ENCODE measurements around the gene PIM3.

Gene PIM3

GRCh38 chr22:49955581-49956417 lies 4.8 kb upstream of the PIM3 start:
- no peak for DNase-seq (ENCODE audit: low read depth)

DNA sequence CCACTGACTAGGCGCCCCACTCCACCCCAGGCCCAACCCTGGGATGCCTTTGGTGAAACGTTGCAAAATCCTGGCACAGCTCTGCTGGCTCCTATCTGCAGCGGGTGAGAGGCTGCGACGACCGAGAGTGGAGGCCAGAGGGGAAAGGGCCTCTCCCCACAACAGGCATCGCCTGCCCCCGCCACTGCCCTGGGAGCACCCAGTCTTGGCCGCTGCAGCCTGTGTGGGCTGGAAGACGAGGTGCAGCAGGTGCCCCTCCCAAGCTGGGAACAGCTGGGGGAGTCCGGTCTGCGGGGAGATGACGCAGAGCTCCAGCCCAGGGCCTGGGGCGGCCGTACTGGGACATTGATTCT lies 4.2 kb upstream of the PIM3 start:
- no peak for DNase-seq (ENCODE audit: low read depth)

DNA sequence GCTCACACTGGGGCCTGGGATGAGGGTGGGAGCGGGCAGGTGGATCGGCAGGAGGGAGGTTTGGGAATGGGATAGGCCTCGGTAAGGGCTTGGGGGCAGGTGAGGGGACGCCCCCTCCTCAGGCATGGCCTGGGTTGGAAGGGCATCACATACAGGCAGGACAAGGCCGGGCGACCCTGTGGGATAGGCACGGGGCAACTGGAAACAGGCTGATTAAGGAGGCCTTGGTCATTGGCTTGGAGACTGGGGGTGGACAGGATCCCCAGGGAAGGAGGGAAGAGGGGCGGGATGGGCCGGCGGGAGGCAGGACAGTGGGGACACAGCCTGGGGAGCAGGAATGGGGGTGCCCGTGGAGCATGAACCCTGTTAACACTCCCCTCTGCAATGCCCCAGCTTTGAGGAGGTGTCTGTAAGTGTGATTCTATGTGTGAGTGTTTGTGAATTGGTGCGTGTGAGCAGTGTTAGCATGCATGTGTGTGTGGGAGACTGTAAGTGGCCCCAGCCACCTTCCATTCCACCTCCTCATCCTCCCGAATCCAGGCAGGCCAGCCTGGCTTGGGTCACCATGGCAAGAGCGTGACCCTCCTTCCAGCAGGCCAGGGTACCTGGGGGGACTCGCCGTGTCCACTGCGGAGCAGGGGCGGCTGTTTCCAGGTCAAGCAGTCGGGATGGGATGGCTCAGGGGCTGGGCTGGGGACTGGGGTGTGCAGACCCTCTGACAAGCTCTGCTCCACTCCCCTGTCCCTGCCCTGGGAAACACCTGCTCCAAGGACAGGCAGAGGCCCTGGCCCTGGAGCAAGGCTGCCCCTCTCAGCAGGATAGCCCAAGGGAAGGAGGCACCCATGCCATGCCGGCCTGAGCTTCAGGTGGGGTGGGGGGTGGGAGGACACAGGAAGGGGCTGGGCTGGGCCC lies 3.4 kb upstream of the PIM3 start:
- no peak for DNase-seq (ENCODE audit: low read depth)

GRCh38 chr22:49957826-49958365 lies 2.7 kb upstream of the PIM3 start:
- DNase-seq (ENCODE audit: low read depth) = no peak

- no peak for DNase-seq (ENCODE audit: low read depth)
Observed at GRCh38 chr22:49958366-49958921, 2.1 kb upstream of the PIM3 start.

- no peak for DNase-seq (ENCODE audit: low read depth)
Observed at GRCh38 chr22:49958931-49959781, 1.4 kb upstream of the PIM3 start.

- DNase-seq (ENCODE audit: low read depth) = no peak
Observed at GRCh38 chr22:49959782-49960158, 802 bp upstream of the PIM3 start.

DNA sequence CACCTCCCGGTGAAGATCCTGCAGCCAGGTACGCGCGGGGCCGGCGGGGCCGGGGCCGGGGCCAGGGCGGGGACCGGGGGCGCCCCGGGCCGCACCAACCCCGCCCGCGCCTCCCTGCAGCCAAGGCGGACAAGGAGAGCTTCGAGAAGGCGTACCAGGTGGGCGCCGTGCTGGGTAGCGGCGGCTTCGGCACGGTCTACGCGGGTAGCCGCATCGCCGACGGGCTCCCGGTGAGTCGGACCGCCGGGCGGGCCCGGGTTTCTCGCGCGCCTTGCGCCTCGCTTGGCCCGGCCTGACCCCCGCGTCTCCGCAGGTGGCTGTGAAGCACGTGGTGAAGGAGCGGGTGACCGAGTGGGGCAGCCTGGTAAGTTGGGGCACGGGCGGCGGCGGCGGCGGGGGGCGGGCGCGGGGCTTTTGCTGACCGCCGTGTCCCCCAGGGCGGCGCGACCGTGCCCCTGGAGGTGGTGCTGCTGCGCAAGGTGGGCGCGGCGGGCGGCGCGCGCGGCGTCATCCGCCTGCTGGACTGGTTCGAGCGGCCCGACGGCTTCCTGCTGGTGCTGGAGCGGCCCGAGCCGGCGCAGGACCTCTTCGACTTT lies 531 bp downstream of the PIM3 start:
- no peak for DNase-seq (ENCODE audit: low read depth)

- no peak for DNase-seq (ENCODE audit: low read depth)
Observed at GRCh38 chr22:49961601-49962011, 1.0 kb downstream of the PIM3 start.

GRCh38 chr22:49962012-49962750 lies 1.6 kb downstream of the PIM3 start:
- peak; percentile 88 for DNase-seq (ENCODE audit: low read depth)

GRCh38 chr22:49962751-49963646 lies 2.4 kb downstream of the PIM3 start:
- no peak for DNase-seq (ENCODE audit: low read depth)

DNA sequence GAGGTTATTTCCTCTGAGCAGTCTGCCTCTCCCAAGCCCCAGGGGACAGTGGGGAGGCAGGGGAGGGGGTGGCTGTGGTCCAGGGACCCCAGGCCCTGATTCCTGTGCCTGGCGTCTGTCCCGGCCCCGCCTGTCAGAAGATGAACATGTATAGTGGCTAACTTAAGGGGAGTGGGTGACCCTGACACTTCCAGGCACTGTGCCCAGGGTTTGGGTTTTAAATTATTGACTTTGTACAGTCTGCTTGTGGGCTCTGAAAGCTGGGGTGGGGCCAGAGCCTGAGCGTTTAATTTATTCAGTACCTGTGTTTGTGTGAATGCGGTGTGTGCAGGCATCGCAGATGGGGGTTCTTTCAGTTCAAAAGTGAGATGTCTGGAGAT lies 3.1 kb downstream of the PIM3 start:
- DNase-seq (ENCODE audit: low read depth) = no peak

- DNase-seq (ENCODE audit: low read depth) = no peak
Observed at GRCh38 chr22:49964136-49965090, 3.8 kb downstream of the PIM3 start.

- no peak for DNase-seq (ENCODE audit: low read depth)
Observed at GRCh38 chr22:49965091-49966040, 4.8 kb downstream of the PIM3 start.

- DNase-seq (ENCODE audit: low read depth) = no peak
Observed at GRCh38 chr22:49966041-49966773, 5.6 kb downstream of the PIM3 start.

Measured in activated T-cell treated with anti-CD3 and anti-CD28 coated beads for 24 hours (primary cell).